Liver (tissue), 9 donors: Measurements from ENCODE around the gene SH3PXD2A. TPM values are rescaled to one million over a fixed set of nuclear protein-coding genes. Genes with fewer than 3 reads are reported as not detected.

Experiments
- DNase-seq: peaks from one replicate; pipeline ENCODE4 v3.0.0-alpha.2; 2017; ENCODE audit warnings: low spot score
- H3K27ac ChIP-seq, 2 donors: one replicate each; pipeline ENCODE4 v1.7.0; 2013; ENCODE audit warnings: inconsistent platforms in 2 of 2, low read length in 2 of 2, control low read depth in 1 of 2, low read depth in 1 of 2, mild to moderate bottlenecking in 1 of 2
- H3K27me3 ChIP-seq, 4 donors: one replicate each; pipeline versions ENCODE4 v1.6.1 to v1.7.0; 2013; ENCODE audit warnings: low read length in 3 of 4, inconsistent platforms in 1 of 4, mild to moderate bottlenecking in 1 of 4, moderate library complexity in 1 of 4; ENCODE audit not compliant: control insufficient read depth in 4 of 4, insufficient read depth in 4 of 4
- H3K36me3 ChIP-seq, 4 donors: one replicate each; pipeline versions ENCODE4 v1.6.1 to v1.7.0; 2013; ENCODE audit warnings: low read length in 3 of 4, mild to moderate bottlenecking in 3 of 4, low read depth in 1 of 4, moderate library complexity in 1 of 4; ENCODE audit not compliant: control insufficient read depth in 4 of 4, insufficient read depth in 3 of 4
- H3K4me1 ChIP-seq, 4 donors: one replicate each; pipeline versions ENCODE4 v1.6.1 to v1.7.0; 2013; ENCODE audit warnings: low read length in 3 of 4, mild to moderate bottlenecking in 3 of 4, moderate library complexity in 1 of 4; ENCODE audit not compliant: control insufficient read depth in 4 of 4, insufficient read depth in 4 of 4
- H3K4me3 ChIP-seq, 3 donors: one replicate each; pipeline versions ENCODE4 v1.6.1 to v1.7.0; 2013; ENCODE audit warnings: low read length in 3 of 3, control low read depth in 1 of 3, low read depth in 1 of 3, mild to moderate bottlenecking in 1 of 3
- H3K9ac ChIP-seq, 2 donors: one replicate each; pipeline ENCODE4 v1.7.0; 2013; ENCODE audit warnings: low read length in 2 of 2, mild to moderate bottlenecking in 2 of 2, moderate library complexity in 2 of 2, control low read depth in 1 of 2, low read depth in 1 of 2
- H3K9me3 ChIP-seq, 4 donors: one replicate each; pipeline versions ENCODE4 v1.6.1 to v1.7.0; 2013; ENCODE audit warnings: low read length in 3 of 4; ENCODE audit not compliant: control insufficient read depth in 4 of 4
- EGR1 ChIP-seq, 2 donors: IDR thresholded peaks; 2 replicates each; pipeline ENCODE4 v1.6.1; 2016 to 2018; ENCODE audit warnings: antibody characterized with exemption in 2 of 2, low read depth in 2 of 2
- FOXA1 ChIP-seq: IDR thresholded peaks from 2 replicates; pipeline ENCODE4 v1.6.1; 2016; ENCODE audit warnings: antibody characterized with exemption
- FOXA2 ChIP-seq: IDR thresholded peaks from 2 replicates; pipeline ENCODE4 v1.6.1; 2016; ENCODE audit warnings: antibody characterized with exemption
- RAD21 ChIP-seq, 2 donors: IDR thresholded peaks; 2 replicates each; pipeline ENCODE4 v1.6.1; 2016; ENCODE audit warnings: antibody characterized with exemption in 2 of 2, mild to moderate bottlenecking in 2 of 2
- RXRA ChIP-seq, 2 donors: IDR thresholded peaks; 2 replicates each; pipeline ENCODE4 v1.6.1; 2017 to 2018; ENCODE audit warnings: antibody characterized with exemption in 2 of 2, mild to moderate bottlenecking in 1 of 2
- SP1 ChIP-seq: IDR thresholded peaks from 2 replicates; pipeline ENCODE4 v1.6.1; 2018; ENCODE audit warnings: antibody characterized with exemption, mild to moderate bottlenecking
- TAF1 ChIP-seq: conservative IDR thresholded peaks from 2 replicates; pipeline ENCODE4 v1.6.1; 2016; ENCODE audit warnings: antibody characterized with exemption, mild to moderate bottlenecking
- WGBS: extraction: QIAGEN DNeasy Blood & Tissue Kit; methylation state at CpG from one replicate; pipeline ENCODE4 v1.1.7; 2013; 5-methylcytosine and 5-hydroxymethylcytosine counted together
- polyA plus RNA-seq, 2 donors: library from polyadenylated mRNA; stranded (reverse) in 1 of 2; unstranded in 1 of 2; fragments of 200-250 nt in 1 of 2; fragments of >200 nt in 1 of 2; fragmentation: Nextera tagmentation in 1 of 2; extraction: Ambion mirVana in 1 of 2; gene quantifications; one replicate each; pipeline versions ENCODE4 v1.2.1 to v1.2.3, GENCODE V29; 2013 to 2015
- total RNA-seq, 2 donors: library from RNA; depleted of rRNA; stranded (reverse); fragments of >200 nt; gene quantifications; one replicate each; pipeline ENCODE4 v1.2.3, GENCODE V29; 2014
- TF ChIP-seq, protein P1 (sequence below): IDR thresholded peaks from 2 replicates; pipeline ENCODE4 v1.6.1; 2016; ENCODE audit warnings: antibody characterized with exemption
- TF ChIP-seq, protein P2 (sequence below): IDR thresholded peaks from 2 replicates; pipeline ENCODE4 v1.6.1; 2016; ENCODE audit warnings: antibody characterized with exemption, mild to moderate bottlenecking
- TF ChIP-seq, protein P3 (sequence below): fragments of 150-350 bp; IDR thresholded peaks from 2 replicates; pipeline ENCODE4 v1.5.1; 2017; ENCODE audit warnings: improper control_type of control experiment, low read depth, low read length; ENCODE audit not compliant: missing input control
- TF ChIP-seq, protein P4 (sequence below): IDR thresholded peaks from 2 replicates; pipeline ENCODE4 v1.6.1; 2016; ENCODE audit warnings: antibody characterized with exemption
- donor health status: healthy.
- donor health status: healthy.
- donor health status: healthy.
- donor health status: healthy.
- donor health status: healthy.

SH3PXD2A gene
- total and polyA plus RNA-seq, 4 donors: 0.82 to 5.5 (median 3.9) TPM

DNA sequence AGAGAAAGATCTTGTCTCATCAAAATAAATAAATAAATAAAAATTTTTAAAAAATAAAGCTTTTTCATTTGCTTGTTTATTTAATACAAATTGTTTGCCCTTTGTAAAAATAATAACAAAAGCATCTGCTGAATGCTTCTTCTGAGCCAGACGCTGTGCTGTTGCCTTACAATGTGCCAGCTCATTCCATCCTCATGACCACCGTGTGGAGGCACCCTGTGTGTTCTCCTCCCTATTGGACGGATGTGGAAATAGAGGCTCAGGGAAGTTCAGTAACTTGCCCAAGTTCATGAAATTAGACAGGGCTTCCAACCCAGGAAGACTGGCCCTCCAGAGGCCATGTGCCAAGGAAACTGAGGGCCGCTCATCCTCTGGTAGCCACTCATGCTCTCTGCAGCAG is 120.6 kb downstream of the SH3PXD2A start (continued):
- no peak for TF ChIP-seq RXRA (IDR thresholded peaks at IDR 0.05)
- TF ChIP-seq RAD21 (IDR thresholded peaks at IDR 0.05): no peak

DNA sequence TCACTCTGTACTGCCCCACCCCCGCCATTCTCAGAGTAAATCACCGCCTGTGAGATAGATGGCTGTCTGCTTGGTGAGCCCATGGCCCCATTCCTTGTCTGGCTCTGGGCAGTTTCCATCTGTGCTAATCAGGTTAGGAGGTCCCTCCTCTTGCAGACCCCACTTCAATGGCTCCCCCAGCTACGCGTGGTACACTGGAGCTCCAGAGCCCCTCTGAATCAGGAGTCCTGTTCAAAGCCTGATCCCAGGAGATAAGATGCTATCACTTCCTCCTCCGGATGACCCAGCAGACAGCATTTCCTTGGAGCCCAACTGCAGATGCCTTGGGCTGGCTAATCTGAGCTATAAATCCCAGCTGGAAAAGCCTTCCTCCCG is 122.3 kb downstream of the SH3PXD2A start:
- Histone ChIP-seq H3K9me3 (no peaks in the 10 kb centered on the region), H3K4me3 (no peak overlapping the region), H3K36me3 (peaks cover 0 to 3% (median 0%) of the 10 kb centered on the region in 4 donors), H3K27ac (no peak overlapping the region), H3K4me1 (no peaks in the 10 kb centered on the region), H3K9ac (no peak overlapping the region), H3K27me3 (no peaks in the 10 kb centered on the region)
- TF ChIP-seq RXRA (IDR thresholded peaks at IDR 0.05): no peak
- TF ChIP-seq TAF1: no peak
- WGBS: 89% methylated on average over 6 of the region's 6 CpGs
- no peak for DNase-seq

DNA sequence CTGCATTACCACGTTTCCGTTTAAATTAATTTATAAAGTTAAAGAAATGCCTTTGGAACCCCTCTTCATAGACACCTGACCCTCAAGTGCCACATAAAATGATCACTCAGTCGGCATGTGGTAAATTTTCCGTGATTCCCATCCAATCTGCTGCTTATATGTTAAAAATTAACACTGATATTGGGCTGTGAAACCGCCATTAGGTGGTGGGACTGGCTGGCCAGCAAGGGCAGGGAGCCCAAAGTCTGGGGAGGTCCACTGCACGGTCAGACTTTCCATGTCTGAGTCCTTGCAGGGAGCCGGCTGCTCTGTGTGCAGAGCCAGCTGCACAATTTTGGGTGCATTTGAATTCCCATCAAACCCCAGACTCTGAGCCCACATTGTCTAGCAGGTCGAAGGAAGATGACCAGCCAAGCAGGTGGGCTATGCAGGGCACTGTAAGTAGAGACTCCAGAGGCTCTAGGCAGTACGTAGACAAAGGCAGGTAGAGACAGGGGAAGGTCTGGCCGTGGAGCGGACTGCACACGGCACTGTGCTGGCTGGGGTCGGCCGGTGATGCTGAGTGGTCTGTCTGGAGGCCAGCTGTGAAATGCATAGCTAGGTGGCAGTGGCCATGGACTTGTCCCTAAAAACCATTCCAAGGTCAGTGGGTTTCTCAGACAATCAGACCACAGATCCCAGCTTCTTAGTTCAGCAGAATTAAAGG is 122.9 kb downstream of the SH3PXD2A start:
- DNase-seq: no peak
- no peaks in the 10 kb centered on the region for H3K36me3 ChIP-seq
- WGBS: 91% methylated on average over 14 of the region's 14 CpGs
- H3K9ac ChIP-seq: no peak overlapping the region
- TF ChIP-seq, protein P1, sequence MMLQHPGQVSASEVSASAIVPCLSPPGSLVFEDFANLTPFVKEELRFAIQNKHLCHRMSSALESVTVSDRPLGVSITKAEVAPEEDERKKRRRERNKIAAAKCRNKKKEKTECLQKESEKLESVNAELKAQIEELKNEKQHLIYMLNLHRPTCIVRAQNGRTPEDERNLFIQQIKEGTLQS: no peak
- TF ChIP-seq RAD21 (IDR thresholded peaks at IDR 0.05): no peak
- no peak for TF ChIP-seq FOXA1
- TF ChIP-seq, protein P2, sequence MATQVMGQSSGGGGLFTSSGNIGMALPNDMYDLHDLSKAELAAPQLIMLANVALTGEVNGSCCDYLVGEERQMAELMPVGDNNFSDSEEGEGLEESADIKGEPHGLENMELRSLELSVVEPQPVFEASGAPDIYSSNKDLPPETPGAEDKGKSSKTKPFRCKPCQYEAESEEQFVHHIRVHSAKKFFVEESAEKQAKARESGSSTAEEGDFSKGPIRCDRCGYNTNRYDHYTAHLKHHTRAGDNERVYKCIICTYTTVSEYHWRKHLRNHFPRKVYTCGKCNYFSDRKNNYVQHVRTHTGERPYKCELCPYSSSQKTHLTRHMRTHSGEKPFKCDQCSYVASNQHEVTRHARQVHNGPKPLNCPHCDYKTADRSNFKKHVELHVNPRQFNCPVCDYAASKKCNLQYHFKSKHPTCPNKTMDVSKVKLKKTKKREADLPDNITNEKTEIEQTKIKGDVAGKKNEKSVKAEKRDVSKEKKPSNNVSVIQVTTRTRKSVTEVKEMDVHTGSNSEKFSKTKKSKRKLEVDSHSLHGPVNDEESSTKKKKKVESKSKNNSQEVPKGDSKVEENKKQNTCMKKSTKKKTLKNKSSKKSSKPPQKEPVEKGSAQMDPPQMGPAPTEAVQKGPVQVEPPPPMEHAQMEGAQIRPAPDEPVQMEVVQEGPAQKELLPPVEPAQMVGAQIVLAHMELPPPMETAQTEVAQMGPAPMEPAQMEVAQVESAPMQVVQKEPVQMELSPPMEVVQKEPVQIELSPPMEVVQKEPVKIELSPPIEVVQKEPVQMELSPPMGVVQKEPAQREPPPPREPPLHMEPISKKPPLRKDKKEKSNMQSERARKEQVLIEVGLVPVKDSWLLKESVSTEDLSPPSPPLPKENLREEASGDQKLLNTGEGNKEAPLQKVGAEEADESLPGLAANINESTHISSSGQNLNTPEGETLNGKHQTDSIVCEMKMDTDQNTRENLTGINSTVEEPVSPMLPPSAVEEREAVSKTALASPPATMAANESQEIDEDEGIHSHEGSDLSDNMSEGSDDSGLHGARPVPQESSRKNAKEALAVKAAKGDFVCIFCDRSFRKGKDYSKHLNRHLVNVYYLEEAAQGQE: no peak
- no peak for TF ChIP-seq TAF1
- TF ChIP-seq SP1: no peak
- TF ChIP-seq, protein P3, sequence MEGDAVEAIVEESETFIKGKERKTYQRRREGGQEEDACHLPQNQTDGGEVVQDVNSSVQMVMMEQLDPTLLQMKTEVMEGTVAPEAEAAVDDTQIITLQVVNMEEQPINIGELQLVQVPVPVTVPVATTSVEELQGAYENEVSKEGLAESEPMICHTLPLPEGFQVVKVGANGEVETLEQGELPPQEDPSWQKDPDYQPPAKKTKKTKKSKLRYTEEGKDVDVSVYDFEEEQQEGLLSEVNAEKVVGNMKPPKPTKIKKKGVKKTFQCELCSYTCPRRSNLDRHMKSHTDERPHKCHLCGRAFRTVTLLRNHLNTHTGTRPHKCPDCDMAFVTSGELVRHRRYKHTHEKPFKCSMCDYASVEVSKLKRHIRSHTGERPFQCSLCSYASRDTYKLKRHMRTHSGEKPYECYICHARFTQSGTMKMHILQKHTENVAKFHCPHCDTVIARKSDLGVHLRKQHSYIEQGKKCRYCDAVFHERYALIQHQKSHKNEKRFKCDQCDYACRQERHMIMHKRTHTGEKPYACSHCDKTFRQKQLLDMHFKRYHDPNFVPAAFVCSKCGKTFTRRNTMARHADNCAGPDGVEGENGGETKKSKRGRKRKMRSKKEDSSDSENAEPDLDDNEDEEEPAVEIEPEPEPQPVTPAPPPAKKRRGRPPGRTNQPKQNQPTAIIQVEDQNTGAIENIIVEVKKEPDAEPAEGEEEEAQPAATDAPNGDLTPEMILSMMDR: no peak
- TF ChIP-seq FOXA2: no peak
- no peak for TF ChIP-seq EGR1 (IDR thresholded peaks at IDR 0.05; ENCODE audit: low read depth in 2 of 2)
- TF ChIP-seq, protein P4, sequence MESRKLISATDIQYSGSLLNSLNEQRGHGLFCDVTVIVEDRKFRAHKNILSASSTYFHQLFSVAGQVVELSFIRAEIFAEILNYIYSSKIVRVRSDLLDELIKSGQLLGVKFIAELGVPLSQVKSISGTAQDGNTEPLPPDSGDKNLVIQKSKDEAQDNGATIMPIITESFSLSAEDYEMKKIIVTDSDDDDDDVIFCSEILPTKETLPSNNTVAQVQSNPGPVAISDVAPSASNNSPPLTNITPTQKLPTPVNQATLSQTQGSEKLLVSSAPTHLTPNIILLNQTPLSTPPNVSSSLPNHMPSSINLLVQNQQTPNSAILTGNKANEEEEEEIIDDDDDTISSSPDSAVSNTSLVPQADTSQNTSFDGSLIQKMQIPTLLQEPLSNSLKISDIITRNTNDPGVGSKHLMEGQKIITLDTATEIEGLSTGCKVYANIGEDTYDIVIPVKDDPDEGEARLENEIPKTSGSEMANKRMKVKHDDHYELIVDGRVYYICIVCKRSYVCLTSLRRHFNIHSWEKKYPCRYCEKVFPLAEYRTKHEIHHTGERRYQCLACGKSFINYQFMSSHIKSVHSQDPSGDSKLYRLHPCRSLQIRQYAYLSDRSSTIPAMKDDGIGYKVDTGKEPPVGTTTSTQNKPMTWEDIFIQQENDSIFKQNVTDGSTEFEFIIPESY: no peak
- H3K4me1 ChIP-seq: no peaks in the 10 kb centered on the region
- no peaks in the 10 kb centered on the region for H3K9me3 ChIP-seq
- H3K27me3 ChIP-seq: no peaks in the 10 kb centered on the region
- H3K27ac ChIP-seq: no peak overlapping the region
- no peak overlapping the region for H3K4me3 ChIP-seq
